GM18951 (cell line): ENCODE measurements around the gene COG8.

Experiments
- POLR2A ChIP-seq: IDR thresholded peaks from 4 replicates; pipeline ENCODE4 v1.6.1; 2011; ENCODE audit warnings: mild to moderate bottlenecking; ENCODE audit not compliant: insufficient read length, insufficient read depth; ENCODE audit errors: extremely low read depth
- in situ Hi-C: fragments of 300-500 bp; cut with MboI; formaldehyde crosslinking; loops from one replicate; pipeline ENCODE4 v1.12.0; 2022; ENCODE audit warnings: low sequenced_read_pairs, mixed read lengths, inconsistent platforms; ENCODE audit not compliant: unreplicated experiment

Gene COG8

DNA sequence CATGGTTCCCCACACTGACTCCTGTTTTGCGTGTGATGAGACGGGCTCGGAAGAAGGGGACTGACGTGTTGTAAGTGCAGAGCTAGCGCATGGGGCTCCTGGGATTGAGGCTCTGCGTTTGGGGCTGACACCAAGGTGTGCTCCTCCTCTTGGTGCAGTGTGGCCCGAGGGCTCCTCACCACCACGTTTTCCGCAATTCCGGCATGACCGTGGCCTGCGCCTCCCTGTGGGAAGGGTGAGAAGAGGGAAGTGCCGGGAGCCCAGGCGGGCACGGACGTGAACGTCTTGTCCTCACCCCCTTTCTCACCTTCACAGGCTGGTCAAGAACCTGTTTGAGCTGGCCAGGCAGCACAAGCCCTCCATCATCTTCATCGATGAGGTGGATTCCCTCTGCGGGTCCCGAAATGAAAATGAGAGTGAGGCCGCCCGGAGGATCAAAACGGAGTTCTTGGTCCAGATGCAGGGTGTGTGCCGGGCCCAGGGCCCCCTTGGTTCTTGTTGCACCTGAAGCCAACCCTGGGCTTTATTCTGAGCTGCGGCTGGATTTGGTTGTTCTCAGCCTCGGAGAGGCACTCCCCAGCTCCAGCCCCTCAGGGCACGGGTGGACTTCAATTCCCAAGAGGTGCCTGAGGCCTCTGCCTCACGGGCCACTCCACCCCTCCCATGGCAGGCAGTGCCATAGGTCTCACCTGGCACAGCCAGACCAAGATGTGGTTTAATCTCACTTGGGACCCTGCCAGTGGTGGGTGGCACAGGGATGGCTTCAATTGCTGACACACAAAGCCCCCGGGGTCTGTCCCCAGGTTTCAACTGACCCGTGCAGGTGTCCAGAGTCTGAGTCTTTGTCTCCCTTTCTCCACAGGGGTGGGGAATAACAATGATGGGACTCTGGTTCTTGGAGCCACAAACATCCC is 19.3 kb downstream of the COG8 start:
- TF ChIP-seq POLR2A, result no peak
- in situ Hi-C loops, result no loop called here

DNA sequence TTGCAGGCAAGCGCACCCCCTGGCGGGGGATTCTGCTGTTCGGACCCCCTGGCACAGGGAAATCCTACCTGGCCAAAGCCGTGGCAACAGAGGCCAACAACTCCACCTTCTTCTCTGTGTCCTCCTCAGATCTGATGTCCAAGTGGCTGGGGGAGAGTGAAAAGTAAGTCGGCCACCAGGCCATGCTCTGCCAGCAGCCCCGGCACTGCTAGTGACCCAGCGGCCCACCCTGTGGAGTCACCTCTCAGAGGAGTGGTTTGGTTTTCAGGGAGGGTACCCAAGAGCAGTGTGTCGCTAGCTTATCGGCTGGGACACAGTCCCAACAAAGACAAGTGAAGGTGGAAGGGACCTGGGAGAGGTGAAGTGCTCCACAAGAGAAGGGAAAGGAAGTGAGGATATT is 20.0 kb downstream of the COG8 start:
- in situ Hi-C loops, result no loop called here
- no peak for TF ChIP-seq POLR2A

DNA sequence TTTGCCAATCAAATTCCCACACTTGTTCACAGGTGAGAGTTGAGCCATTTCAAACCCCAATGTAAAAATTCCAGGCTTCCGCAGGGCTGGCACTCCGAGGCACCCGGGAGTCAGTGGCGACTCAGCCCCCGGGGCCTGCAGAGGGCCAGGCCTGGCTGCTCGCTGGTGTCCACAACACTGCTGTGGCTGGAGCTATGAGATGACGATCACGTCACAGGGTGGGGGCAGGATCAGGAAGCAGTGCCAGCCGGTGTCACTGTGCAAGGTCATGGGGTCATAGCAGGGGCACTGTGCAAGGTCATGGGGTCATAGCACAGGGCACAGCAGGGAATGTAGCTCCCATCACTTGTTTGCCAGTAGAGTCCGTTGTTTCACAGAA is 20.5 kb downstream of the COG8 start:
- in situ Hi-C loops, result no loop called here
- TF ChIP-seq POLR2A, result no peak

DNA sequence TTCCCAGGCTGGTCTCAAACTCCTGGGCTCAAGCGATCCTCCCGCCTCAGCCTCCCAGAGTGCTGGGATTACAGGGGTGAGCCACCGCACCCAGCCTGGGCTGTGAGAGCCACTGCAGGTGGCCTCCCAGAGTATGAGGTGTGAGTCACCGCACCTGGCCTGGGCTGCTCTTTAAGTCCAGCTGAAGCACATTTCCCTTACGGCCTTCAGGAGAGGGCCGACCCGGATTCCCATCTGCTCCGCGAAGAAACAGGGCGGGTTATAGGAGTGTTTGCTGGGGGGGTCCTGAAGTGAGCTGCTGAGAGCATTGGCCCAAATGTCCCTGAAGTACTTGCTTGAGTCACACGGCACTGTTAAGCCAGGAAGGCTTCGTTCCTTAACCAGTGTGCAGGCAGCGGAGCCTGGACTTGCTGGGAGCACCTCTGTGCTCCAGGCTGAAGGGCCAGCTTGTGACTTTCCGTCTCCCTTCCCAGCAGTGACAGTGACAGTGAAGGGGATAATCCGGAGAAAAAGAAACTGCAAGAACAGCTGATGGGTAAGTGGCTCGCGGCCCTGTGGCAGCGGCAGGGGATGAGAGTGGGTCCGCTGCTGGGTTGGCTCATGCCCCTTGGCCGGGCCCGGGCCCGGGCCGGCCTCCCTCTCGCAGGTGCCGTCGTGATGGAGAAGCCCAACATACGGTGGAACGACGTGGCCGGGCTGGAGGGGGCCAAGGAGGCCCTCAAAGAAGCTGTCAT is 21.0 kb downstream of the COG8 start:
- no peak for TF ChIP-seq POLR2A

DNA sequence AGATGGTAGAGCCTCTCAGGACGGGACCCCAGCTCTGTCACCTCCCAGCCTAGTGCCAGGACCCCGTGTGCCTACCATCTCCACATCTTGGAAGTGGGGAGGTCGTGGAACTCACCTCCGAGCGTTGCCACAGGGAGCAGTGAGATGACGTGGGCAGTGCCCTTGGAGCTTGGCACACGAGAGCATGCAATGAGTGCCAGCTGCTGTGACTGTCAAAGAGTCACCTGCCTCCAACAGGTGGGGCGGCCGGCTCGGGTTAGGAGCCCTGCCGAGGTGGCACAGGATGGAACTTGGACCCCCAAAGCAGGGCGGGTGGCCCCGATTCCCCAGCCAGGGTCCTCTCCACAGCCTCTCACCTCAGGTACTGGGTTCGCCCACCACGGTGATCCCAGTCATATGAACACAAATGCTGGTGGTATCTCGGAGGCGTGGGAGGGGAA is 22.7 kb downstream of the COG8 start:
- in situ Hi-C loops, result no loop called here
- TF ChIP-seq POLR2A, result no peak

More for the DNA sequence above, 21.0 kb downstream of the COG8 start:
- in situ Hi-C loops, result no loop called here

DNA sequence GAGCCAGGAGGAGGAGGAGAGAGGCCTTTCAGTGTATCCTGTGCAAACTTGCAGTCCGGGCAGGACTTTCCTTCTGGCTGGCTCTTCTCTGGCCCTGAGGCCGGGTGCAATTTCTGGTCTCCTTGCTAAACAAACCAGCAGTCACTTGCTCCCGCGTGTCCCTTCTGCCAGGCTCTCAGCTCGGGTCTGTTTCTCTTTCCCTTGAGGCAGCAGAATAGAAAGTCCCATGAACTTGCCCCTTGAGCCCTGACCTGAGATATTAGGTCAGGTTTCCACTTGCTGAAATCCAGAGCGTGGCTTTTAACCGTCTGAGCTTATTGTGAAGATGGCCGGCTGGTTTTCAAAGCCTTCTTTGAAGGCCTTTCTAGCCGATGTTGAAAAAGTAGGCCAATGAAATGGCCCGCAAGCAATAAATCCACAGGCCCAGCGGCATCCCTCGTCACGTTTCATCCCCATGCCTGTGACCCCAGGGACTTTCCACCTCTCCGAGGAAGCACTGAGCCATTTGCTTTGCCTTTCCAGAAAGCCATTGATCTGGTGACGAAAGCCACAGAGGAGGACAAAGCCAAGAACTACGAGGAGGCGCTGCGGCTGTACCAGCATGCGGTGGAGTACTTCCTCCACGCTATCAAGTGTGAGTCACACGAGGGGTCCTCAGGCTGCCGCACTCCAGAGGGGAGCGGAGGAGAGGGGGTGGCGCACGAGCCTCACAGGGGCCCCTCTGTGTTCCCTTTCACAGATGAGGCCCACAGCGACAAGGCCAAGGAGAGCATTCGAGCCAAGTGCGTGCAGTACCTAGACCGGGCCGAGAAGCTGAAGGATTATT is 23.7 kb downstream of the COG8 start:
- no peak for TF ChIP-seq POLR2A
- in situ Hi-C loops, result no loop called here

DNA sequence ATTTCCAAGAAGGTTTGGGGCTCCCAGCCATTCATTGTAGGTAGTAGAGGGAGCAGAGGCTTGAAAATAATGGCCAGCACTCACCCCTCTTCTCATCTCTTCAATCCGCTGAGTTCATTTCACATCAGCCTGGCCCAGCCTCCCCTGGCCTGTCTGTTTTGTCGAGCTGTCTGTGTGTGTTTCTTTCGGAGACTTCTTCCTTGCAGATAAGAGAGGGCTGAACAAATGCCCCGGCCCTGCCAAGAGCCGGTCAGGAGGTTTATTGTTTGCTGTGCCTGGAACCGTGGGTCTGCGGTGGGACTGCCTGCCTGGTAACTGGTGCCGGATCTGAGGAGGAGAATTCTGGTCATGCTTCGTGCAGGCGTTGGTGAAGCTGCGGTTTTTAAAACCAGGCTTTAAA is 24.8 kb downstream of the COG8 start:
- in situ Hi-C loops, result no loop called here
- TF ChIP-seq POLR2A, result no peak

DNA sequence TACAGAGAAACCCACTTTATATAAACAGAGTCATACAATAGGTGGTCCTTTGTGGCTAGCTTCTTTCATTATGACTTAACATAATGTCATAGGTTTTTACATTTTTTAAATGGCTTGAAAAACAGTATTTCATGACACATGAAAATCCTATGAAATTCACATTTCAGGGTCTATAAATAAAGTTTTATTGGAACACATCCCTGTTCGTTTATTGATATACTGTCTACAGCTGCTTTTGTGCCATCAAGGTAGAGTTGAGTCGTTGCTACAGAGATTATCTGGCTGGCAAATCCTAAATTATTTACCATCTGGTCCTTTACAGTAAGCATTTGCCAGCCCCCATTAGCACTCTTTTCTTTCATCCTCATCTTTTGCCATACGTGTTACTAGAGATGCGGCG is 25.9 kb downstream of the COG8 start:
- in situ Hi-C loops, result no loop called here
- no peak for TF ChIP-seq POLR2A

DNA sequence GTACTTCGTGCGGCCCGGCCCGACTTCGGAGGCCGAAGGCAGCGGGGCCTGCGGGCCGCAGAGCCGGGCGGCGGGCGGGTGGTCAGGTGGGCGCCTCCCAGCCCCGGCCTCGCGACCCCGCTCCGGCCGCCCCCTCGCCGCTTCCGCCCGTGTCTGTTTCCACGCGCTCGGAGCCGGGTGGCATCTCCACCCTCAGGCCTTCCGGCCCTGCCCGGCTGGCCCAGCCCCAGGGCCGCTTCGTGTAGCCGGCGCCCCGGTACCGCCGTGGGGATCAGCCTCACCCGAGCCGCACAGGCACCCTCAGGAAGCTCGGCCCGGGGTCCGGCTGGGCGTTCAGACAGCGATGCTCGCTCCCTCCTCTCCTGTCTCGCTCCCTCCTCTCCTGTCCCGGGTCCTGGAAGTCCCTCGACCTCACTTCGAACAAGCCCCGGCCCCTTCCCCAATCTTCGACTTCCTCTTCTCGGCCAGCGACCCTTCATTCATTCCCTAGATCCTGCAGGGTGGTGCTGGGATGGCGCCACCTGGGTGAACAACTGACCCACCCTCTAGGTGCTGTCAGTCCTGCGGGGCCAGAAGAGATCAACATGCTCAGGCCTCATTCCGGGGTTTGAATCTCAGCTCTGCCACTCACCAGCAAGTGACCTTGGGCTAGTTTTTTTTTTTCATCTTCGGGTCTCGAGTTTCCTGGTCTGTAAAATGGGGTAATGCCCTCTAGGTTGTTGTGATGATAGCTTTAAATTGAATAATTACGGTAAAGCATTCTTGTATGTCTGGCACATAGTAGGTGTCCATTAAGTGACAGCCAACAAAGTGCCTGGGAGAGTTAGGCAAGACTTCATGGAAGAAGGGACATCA is 27.6 kb downstream of the COG8 start:
- in situ Hi-C loops, result no loop called here
- no peak for TF ChIP-seq POLR2A

DNA sequence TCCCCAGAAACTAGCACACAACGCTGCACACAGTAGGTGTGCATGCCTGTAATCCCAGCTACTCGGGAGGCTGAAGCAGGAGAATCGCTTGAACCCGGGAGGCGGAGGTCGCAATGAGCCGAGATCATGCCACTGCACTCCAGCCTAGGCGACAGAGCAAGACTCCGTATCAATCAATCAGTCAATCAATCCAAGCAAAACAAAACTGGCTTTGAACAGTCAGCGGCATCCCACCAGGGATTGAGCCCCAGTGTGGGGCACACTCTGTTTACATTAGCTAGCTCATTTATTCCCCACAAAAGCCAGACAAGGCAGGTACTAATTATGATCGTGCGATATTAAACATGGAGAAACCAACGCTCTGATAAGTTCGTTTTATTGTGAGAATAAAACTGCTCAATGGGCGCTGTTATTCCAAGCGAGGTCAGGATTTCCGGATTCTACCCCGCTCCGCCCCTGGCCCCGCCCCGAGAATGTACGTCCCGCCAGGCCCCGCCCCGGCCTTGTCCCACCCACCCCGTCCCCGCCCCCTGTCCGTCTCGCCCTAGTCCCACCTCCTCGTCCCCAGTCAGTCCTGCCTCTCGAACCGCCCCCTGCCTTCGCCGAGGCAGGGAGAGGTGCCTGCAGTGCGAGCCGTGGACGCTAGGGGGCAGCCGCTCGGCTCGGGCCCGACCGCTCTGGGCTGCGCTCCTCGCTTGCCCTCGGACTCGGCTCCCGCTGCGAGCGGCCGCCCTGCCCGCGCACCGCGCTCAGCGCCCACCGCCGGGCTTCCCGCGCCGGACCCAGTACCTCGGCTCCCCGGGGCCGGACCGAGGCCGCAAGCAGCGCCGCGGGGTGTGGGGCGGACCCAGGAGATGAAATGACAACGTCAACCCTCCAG is 28.5 kb downstream of the COG8 start, which contains the start of gene VPS4A:
VPS4A (plus strand) TSS at position 698 of the 880 bp plus-strand sequence; CDS start at position 860, 162 bp downstream.
- peak; percentile 87 for TF ChIP-seq POLR2A
- in situ Hi-C loops, result no loop called here

DNA sequence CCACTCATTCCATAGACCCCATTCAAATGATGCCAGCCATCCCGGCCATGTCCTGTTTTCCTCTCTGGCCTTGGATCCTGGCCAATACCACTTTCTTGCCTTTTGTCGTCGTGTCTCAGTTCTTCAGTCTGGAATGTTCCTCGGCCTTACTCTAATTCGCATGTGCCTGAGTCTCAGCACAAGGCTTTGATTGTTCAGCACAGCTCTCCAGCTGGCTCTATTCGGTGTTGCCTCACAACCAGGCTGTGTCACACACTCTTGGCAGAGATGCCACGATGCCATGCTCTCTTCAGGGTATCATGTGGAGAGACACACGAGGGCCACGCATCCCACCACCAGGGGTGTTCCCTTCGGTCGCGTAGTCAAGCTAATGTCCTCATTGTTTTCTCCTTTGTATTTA is 30.0 kb downstream of the COG8 start:
- in situ Hi-C loops, result loop anchor here (10.0 kb wide), 1 partner anchor 155 kb away; no protein-coding TSS in a partner anchor
- no peak for TF ChIP-seq POLR2A
